Colonic mucosa (tissue), 4 donors: ENCODE data around the gene CLEC2A. TPM values are rescaled to one million over a fixed set of nuclear protein-coding genes. Genes with fewer than 3 reads are reported as not detected.

ENCODE experiments used
- DNase-seq: peaks from one replicate; pipeline ENCODE4 v3.0.0-alpha.2; 2020
- H3K27ac ChIP-seq: fragments of 200-600 bp; one replicate; pipeline ENCODE4 v1.8.0; 2021
- H3K27me3 ChIP-seq: fragments of 200-600 bp; one replicate; pipeline ENCODE4 v1.8.0; 2021
- H3K36me3 ChIP-seq: fragments of 200-600 bp; one replicate; pipeline ENCODE4 v1.8.0; 2021
- H3K4me1 ChIP-seq: fragments of 200-600 bp; one replicate; pipeline ENCODE4 v1.8.0; 2021; ENCODE audit warnings: mild to moderate bottlenecking
- H3K4me3 ChIP-seq: fragments of 200-600 bp; one replicate; pipeline ENCODE4 v1.8.0; 2021
- H3K9ac ChIP-seq, 2 donors: one replicate each; pipeline ENCODE4 v1.7.0; 2013; ENCODE audit warnings: control low read depth in 2 of 2, low read depth in 2 of 2, low read length in 2 of 2
- H3K9me3 ChIP-seq: fragments of 200-600 bp; one replicate; pipeline ENCODE4 v1.8.0; 2021
- intact Hi-C: fragments of 100-400 bp; cut with DNase I; formaldehyde crosslinking; loops from one replicate; pipeline ENCODE4 v1.14.1; 2022
- total RNA-seq, 2 donors: library from RNA; stranded (reverse); fragmentation: NEBNext Ultra II Directional in 1 of 2; extraction: Animal tissue kit (Norgen Biotek cat#: 25700) in 1 of 2; gene quantifications; one replicate each; pipeline ENCODE4 v1.2.1, GENCODE V29; 2021
- TF ChIP-seq, protein P1 (sequence below): fragments of 200-600 bp; IDR thresholded peaks from one replicate; pipeline ENCODE4 v1.8.0; 2022; ENCODE audit warnings: antibody characterized with exemption, mild to moderate bottlenecking
- donor health status: healthy.
- donor health status: DM: no; HTN: no; CAD: no.
- donor health status: DM: no; HTN: no; CAD: no.

The CLEC2A gene
- total RNA-seq, 2 donors from 2014 or later: not detected

DNA sequence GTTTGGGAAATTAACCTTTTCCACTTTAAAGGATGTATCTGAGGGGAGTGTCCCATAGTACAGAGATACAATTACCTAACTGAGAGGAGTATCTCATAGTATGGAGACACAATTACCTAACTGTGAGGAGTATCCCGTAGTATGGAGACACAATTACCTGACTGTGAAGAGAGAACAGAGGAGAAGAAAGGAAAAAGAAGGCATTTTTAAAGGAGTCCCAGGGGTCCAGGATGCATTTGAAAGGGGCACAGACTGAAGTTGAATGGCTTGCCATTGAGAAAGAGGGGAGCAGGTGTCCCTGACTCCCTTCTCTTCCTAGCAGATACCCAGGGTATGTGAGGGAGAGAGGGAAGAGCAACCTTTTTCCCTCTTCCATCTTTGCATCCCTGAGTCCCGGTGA lies 33.0 kb downstream of the CLEC2A start:
- H3K4me1 ChIP-seq: no peaks in the 10 kb centered on the region
- intact Hi-C loops: no loop called here
- H3K36me3 ChIP-seq: no peaks in the 10 kb centered on the region
- no peak overlapping the region for H3K4me3 ChIP-seq
- TF ChIP-seq, protein P1, sequence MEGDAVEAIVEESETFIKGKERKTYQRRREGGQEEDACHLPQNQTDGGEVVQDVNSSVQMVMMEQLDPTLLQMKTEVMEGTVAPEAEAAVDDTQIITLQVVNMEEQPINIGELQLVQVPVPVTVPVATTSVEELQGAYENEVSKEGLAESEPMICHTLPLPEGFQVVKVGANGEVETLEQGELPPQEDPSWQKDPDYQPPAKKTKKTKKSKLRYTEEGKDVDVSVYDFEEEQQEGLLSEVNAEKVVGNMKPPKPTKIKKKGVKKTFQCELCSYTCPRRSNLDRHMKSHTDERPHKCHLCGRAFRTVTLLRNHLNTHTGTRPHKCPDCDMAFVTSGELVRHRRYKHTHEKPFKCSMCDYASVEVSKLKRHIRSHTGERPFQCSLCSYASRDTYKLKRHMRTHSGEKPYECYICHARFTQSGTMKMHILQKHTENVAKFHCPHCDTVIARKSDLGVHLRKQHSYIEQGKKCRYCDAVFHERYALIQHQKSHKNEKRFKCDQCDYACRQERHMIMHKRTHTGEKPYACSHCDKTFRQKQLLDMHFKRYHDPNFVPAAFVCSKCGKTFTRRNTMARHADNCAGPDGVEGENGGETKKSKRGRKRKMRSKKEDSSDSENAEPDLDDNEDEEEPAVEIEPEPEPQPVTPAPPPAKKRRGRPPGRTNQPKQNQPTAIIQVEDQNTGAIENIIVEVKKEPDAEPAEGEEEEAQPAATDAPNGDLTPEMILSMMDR: no peak
- no peak overlapping the region for H3K9ac ChIP-seq
- no peaks in the 10 kb centered on the region for H3K27me3 ChIP-seq
- DNase-seq: no peak
- no peaks in the 10 kb centered on the region for H3K9me3 ChIP-seq
- no peak overlapping the region for H3K27ac ChIP-seq

DNA sequence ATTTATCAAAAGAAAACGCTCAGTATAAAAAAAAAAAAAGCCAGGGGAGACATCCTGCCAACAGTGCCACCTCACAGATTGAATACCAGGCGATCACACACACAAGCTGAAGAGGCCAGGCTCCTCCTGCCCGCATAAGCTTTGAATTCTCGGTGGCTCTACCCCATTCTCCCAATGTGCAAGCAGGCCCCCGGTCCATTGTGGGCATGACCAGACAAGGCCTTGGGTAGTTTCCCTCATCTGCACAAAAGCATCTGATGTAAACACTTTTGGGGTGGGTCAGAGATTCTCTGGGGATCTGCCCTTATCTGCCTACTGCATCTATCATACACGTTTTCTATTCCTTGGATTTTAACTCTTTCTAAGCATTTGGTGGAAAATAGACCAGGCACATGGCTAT lies 34.6 kb downstream of the CLEC2A start:
- no peak overlapping the region for H3K9ac ChIP-seq
- intact Hi-C loops: no loop called here
- TF ChIP-seq, protein P1: no peak
- no peaks in the 10 kb centered on the region for H3K27me3 ChIP-seq
- no peaks in the 10 kb centered on the region for H3K9me3 ChIP-seq
- DNase-seq: no peak
- no peaks in the 10 kb centered on the region for H3K4me1 ChIP-seq
- H3K36me3 ChIP-seq: no peaks in the 10 kb centered on the region
- no peak overlapping the region for H3K27ac ChIP-seq
- no peak overlapping the region for H3K4me3 ChIP-seq

DNA sequence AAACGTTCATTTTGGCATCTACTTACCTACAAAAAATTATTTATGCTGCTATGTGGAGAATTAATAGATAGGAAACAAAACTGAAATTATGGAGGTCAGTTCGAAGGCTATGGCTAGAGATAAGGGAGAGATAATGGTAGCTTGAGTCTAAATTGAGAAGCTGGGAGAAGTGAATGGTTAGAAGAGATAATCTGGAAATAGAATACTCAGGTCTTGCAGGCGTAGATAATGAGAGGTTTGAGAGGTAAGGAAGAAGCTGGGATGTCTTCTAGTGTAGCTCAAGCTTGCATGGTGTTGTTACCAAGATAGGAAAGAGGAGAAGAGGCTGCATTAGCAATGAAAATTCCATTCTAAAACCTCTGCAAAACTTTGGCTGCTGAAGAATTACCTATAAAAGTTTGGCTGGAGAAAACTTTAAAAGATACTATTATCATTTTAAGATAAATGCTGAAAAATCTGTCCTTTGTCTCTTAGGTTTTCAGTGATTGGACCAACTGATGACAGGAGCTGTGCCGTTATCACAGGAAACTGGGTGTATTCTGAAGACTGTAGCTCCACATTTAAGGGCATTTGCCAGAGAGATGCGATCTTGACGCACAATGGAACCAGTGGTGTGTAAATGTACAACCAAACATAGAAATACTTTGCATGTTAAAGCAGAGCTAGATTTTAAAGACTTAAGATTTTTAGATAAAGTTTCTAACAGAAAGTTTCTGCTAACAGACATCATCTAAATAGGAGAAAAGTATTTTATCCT lies 36.8 kb downstream of the CLEC2A start:
- Histone ChIP-seq H3K9me3 (no peaks in the 10 kb centered on the region), H3K36me3 (no peaks in the 10 kb centered on the region), H3K27ac (no peak overlapping the region), H3K27me3 (no peaks in the 10 kb centered on the region), H3K4me1 (no peaks in the 10 kb centered on the region), H3K4me3 (no peak overlapping the region), H3K9ac (no peak overlapping the region)
- intact Hi-C loops: no loop called here
- no peak for DNase-seq
- TF ChIP-seq, protein P1: no peak

DNA sequence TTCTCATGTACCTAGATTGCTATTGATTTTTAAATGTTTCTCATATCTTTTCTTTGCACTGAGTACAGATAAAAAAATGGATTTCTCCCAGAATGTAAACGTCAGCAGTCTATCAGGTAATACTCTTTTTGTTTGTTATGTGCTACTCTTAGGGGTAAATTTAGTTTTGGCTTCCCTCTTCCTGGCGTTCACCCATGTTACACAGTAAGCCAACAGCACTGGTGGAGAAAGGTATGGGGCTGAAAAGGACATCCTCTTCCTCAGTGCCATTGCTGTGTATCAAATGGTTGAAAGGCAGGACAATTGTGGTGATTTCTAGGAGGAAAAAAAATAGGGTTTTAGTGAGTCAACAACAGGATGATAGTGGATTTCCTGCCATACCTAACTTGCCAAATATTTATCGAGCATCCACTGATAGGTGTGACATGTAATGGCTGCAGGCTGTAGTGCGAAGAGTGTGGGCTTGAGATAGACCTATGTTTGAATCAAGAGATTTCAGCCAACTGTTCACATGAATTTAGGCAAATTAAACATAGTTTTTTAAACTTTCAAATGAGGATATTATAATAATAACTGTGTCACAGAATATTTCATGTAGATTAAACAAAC lies 43.4 kb downstream of the CLEC2A start:
- H3K9me3 ChIP-seq: no peaks in the 10 kb centered on the region
- DNase-seq: no peak
- H3K27ac ChIP-seq: no peak overlapping the region
- no peaks in the 10 kb centered on the region for H3K36me3 ChIP-seq
- TF ChIP-seq, protein P1: no peak
- H3K27me3 ChIP-seq: no peaks in the 10 kb centered on the region
- no peak overlapping the region for H3K9ac ChIP-seq
- intact Hi-C loops: no loop called here
- no peak overlapping the region for H3K4me3 ChIP-seq
- no peaks in the 10 kb centered on the region for H3K4me1 ChIP-seq

DNA sequence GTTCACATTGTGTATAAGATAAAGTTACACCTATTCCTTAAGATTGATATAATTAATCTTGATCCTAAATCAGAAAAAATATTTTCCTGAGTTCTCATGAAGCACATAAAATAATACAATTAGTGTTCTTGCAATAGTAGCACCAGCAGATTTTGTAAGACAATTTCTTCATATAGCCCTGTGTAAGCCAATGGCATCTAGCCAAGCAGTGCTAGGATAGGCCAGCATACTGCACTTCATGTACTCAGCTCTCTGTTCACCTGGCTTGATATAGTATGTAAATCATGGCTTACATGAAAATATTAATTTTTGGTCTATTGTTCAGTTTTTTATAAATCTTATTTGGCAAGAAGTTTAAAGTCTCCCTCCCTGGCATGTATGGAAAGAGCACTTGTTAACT lies 49.0 kb downstream of the CLEC2A start:
- Histone ChIP-seq H3K9ac (no peak overlapping the region), H3K36me3 (no peaks in the 10 kb centered on the region), H3K9me3 (no peaks in the 10 kb centered on the region), H3K4me3 (no peak overlapping the region), H3K4me1 (no peaks in the 10 kb centered on the region), H3K27me3 (no peaks in the 10 kb centered on the region), H3K27ac (no peak overlapping the region)
- TF ChIP-seq, protein P1: no peak
- DNase-seq: no peak
- intact Hi-C loops: no loop called here
